GM18511 (cell line): ENCODE measurements around the gene GGACT.
"Not testable (repeated sequence)": the region's sequence is repeated elsewhere in the genome, so short reads cannot be mapped to it uniquely, and the experiment has no call there.

ENCODE experiments used
- ATAC-seq: cut with Tn5 transposase; IDR thresholded peaks from one replicate; pipeline ENCODE4 v1.9.1; 2021; ENCODE audit warnings: mild to moderate bottlenecking, moderate library complexity; ENCODE audit not compliant: unreplicated experiment

GGACT gene

DNA sequence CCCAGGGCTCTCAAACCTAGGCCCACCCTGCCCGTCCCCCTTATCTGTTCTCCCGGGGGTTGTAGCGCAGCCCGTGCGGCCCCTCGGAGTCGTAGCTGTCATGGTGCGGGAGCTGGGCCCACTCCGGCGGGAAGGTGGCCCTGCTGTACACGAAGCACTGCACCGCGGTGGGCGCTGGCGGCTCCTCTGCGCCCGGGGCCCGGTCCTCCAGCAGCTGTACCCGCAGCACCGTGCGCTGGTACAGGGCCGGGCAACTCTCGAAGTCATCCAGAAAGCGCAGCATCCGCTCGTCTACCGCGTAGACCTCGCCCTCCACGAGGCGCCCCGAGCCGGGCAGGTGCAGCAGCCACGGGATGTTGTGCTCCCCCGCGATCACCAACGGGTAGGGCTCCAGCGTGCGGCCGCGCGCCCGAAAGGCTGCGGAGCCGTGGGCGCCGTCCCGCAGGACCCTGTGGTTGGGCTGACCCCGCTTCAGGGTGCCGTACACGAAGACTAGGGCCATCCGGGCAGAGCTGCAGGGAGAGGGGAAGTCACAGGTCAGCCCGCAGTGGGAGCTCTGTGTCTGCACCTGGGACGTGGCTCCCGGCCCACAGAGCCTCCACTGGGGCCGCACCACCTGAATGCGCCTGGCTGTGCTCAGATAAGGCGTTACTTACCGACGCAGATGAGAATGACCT is 56.4 kb downstream of the GGACT start:
- no peak for ATAC-seq

- ATAC-seq = no peak
Observed at GRCh38 chr13:100530671-100531213, 57.8 kb downstream of the GGACT start.

DNA sequence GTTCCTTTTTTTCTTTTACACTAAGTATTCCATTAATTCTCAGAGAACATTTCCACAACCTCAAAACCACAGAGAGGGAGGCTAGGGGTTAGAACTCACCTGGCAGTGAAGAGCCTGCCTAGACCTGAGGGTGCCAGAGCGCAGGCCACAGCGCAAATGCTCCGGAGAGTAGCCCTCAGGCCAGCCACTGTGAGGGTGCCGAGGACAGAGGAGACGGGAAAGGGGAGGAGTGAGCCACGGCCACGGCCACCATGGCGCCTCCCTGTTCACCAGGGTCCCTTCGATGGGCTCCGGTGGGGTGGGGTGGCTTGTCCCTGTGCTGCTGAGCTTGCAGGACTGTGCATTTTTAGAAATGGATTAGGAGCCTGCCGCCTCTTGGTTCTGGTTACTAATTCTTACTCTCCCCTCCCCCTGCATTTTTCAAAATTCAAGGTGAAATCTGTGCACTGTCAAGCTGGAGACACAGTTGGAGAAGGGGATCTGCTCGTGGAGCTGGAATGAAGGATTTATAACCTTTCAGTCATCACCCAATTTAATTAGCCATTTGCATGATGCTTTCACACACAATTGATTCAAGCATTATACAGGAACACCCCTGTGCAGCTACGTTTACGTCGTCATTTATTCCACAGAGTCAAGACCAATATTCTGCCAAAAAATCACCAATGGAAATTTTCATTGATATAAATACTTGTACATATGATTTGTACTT is 58.8 kb downstream of the GGACT start:
- ATAC-seq = no peak

DNA sequence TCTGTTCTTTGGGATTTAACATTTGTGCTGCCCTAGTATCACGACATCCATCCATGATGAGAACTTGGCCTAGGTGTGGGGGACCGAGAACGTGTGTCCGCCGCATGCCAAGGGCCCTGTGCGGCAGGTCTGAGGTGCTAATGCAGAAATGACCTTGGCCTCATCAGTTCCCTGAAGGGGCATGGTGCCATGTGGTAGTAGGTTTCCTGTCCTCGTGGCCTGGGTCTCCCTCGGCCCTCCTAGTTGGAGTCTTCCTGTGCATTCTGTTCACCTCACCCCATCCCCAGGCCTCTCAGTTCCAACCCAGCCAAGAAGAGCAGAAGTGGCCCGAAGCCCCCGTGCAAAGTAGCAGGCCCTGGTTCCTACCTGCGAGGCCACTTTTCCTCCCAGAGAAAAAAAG is 59.8 kb downstream of the GGACT start:
- ATAC-seq = no peak

DNA sequence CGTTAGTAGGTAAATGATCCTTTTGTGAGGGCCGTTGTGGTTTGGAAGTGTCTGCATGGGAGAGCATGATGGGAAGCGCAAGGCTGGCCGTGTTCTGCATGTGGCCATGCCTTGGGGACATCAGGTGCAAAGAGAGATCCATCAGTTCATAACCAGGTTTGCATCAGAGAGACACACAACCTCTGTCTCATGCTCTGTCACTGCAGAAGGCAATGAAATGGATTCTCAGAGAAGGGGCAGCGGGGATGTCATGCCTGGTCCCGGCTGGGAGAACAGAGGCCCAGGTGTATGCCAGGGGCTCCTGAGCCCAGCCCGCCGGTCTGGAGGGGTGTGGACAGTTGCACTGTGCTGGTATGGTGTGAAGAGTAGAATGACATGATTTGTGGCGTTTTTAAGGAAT is 60.2 kb downstream of the GGACT start:
- no peak for ATAC-seq

DNA sequence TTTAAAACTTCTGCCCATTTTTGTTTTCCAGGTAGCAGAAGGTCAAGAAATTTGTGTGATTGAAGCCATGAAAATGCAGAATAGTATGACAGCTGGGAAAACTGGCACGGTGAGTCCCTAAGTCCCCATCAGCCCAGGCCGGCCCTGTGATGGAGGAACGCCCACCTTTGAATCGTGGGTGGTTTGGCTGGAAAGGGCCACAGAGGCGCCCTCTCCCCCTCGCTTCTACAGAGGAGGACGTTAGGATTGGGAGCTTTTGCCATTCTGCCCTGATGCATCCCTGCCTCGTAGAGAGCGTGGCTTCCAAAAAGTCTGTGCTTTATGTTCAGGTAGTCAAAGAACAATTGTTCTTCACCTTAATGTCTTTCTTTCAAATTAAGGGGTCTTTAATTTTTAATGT is 60.9 kb downstream of the GGACT start:
- no peak for ATAC-seq

DNA sequence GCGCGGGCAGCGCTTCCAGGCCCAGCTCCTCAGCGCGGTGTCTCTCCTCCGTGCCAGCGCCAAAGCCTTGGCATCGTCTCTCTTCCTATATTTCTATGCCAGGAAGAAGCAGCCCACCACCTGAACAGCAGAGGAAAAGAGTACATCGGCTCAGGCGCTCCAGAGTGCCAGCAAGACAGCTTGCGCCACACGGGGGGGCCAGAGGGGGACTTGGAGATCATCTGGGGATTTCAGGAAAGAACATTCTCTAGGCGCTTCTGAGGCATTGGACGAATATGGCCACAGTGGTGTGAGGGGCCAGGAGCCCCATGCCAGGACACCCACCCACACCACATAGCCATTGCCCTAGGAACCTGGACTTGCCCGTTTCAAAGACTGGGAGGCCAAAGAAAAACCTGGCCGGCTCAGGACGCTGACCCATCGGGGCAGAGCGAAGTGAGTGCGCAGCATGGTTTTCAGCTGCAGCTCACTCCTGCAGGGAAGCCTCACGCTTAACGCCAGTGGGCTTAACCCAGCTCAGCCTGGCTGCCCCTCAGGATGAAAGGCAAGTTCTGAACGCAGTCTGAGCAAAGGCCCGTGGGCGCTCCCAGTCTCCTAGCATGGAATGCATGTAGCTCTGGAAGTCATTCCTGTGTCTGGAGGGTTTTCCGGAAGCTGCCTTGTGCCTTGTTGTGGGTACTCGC is 62.1 kb downstream of the GGACT start:
- no peak for ATAC-seq

DNA sequence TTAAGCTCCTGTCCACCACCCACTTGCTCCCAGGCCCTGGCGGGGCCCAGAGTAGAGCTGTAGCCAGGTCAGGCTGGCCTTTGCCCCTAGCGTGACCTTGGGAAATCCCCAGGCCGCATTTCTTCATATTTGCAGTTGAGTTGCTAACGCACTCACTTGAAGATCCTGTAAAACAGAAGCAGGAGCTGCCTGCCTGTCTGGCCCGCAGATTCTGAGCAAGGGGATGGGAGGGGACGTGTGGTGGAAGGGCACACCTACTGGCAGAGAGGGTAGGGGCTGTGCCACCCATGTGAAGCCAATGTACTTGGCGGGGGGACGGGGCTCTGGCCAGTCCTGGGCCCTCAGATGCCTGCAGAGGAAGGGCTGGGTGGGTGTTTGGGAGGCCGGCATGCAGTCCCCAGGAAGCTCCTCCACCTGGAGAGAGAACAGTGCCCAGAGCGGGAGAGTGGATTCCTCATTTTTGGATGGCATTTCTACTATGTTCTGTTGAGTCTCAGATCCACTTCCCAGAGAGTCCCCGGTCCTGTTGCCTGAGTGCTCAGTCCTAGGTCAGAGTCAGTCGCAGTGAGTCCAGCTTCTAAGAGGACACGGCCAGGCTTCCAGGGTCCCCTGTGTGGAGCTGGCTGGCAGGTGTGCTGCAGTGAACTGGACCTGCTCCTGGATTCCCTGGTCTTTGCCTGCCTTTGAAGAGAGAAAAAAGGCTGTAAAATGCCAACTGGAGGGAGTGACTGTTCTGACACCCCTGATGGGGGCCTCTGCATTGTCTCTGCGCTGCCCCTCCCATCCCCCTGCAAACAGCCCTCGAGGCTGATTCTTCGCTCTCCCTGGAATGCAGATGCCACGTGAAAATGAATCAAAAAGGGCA is 62.9 kb downstream of the GGACT start:
- ATAC-seq = no peak

GRCh38 chr13:100524688-100525087 is 63.9 kb downstream of the GGACT start:
- ATAC-seq = not testable (repeated sequence)

- no peak for ATAC-seq
Observed at GRCh38 chr13:100523981-100524386, 64.6 kb downstream of the GGACT start.

- ATAC-seq = no peak
Observed at GRCh38 chr13:100523411-100523810, 65.2 kb downstream of the GGACT start.

GRCh38 chr13:100522618-100523309 is 65.8 kb downstream of the GGACT start:
- ATAC-seq = no peak

DNA sequence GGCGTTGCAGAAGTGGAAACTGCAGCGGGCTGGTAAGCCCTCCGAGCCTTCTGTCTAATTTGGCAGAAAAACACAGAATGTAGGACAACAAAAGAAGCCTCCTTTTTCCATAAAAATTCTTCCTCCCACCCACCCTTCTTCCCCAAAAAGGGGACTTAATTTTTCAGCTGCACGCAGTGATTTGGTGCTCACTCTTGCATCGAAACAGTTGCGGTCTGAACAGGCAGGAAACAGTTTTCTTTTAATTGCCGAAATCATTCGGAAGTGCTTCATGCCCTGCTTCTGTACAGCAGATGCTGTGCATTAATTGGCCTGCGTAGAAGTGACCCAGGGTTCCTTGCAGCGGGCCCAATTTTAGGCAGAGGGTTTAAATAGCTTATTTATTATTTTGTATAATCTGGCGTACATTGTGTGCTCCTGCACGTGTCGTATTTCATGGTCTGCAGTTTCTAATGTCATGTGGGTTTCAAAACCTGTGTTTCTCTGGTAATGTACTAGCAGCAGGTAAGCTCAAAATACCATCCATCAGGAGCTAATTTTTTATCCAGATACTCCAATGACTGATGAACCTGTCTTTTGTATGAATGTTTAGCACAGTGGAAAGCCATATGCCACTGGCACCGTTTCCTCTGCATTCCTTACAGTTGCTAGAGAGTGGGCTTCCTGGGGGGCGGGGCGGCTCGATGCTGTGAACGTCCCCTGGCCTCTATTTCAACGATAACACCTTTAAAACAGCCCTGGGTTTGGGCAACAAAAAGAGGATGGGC is 66.6 kb downstream of the GGACT start:
- ATAC-seq = no peak

GRCh38 chr13:100520936-100521850 is 67.4 kb downstream of the GGACT start:
- no peak for ATAC-seq

DNA sequence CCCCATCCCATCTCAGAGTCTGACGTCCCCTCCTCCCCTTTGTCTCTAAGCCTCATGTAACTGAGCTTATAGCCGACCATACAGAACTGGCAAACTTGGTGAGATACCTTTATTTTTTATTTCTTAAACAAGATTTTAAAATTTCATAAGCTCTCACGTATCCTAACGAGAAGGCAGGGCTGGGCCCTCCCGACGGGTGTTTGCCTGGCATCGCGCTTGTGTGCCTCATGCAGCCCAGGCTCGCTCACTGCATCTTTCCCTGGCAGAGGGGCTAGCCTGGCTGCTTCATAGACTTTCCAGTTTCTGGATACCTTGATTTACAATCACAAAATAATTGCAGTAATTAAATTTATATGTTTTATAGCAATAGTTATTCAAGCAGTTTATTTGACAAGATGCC is 69.0 kb downstream of the GGACT start:
- no peak for ATAC-seq

DNA sequence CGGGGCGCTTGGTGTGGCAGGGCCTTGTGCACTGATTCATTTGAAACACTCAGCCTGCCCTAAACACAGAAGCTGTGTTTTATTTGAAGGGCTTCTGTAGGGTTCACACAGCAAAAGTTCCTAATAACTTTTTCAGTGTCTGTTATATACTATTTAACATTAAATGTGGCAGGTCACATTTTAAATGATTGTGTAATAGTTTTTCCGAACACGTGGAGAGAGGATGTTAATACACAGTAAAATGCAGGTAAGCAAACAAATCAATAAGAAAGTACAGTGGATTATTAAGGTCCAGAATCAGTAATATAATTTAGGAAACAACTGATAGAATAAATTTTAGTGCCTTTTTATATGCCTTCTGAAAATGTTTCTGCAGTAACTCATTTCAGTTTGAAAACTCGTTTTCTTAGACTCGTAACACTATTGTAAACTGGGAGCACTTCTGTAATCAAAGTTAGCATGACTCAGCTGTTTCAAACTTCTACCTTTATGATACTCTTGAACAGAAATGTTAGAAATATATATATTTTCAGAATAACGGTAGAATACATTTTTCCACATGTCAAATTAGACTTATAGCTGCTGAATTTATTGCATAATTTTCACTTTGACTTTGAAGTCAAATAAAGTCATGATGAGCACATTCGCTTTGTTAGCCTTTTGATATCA is 70.1 kb downstream of the GGACT start:
- ATAC-seq = no peak

- ATAC-seq = no peak
Observed at GRCh38 chr13:100517728-100518127, 70.9 kb downstream of the GGACT start.

GRCh38 chr13:100517135-100517534 is 71.5 kb downstream of the GGACT start:
- ATAC-seq = no peak
